ENCODE results near the gene SLC25A21. TPM values are rescaled to one million over a fixed set of nuclear protein-coding genes. Genes with fewer than 3 reads are reported as not detected.

Gene SLC25A21
- polyA plus RNA-seq, 1 experiment: 1.5 TPM

- Histone ChIP-seq H3K27me3 (ENCODE audit: control insufficient read depth, insufficient read depth, low read length) (no peaks in the 10 kb centered on the region), H3K9me3 (ENCODE audit: control insufficient read depth, insufficient read depth, low read length) (no peaks in the 10 kb centered on the region), H3K4me3 (ENCODE audit: low read depth, low read length) (no peak overlapping the region), H3K27ac (ENCODE audit: low read depth, low read length) (no peak overlapping the region)
- CTCF ChIA-PET: no interaction called here
- no peak for DNase-seq (ENCODE audit: low read depth, low spot score)
- POLR2A ChIA-PET: no interaction called here
- TF ChIP-seq, protein P1, sequence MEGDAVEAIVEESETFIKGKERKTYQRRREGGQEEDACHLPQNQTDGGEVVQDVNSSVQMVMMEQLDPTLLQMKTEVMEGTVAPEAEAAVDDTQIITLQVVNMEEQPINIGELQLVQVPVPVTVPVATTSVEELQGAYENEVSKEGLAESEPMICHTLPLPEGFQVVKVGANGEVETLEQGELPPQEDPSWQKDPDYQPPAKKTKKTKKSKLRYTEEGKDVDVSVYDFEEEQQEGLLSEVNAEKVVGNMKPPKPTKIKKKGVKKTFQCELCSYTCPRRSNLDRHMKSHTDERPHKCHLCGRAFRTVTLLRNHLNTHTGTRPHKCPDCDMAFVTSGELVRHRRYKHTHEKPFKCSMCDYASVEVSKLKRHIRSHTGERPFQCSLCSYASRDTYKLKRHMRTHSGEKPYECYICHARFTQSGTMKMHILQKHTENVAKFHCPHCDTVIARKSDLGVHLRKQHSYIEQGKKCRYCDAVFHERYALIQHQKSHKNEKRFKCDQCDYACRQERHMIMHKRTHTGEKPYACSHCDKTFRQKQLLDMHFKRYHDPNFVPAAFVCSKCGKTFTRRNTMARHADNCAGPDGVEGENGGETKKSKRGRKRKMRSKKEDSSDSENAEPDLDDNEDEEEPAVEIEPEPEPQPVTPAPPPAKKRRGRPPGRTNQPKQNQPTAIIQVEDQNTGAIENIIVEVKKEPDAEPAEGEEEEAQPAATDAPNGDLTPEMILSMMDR (IDR thresholded peaks at IDR 0.05; ENCODE audit: low read depth, low read length): no peak
Observed at GRCh38 chr14:36979863-36980262, 192.5 kb downstream of the SLC25A21 start.

DNA sequence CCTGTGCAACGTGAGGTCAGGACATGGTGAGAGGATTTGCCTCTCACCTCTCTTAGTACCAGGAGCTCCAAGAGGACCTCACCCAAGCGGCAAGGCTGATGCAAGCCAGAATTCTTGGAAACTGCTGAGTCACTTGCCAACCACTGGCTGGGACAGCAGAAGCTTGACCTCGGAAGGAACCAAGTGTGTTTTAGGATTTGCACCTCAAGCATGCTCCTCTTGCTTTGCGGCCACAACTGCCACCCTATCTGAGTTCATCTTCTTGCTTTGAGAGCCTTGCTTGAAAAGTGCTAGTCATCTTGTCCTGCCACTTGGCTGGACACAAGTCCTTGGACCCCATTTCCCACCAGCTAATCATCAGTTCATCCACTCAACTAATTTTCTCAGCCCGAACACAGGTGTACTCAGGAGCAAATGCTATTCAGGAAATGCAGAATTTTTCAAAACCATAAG, 195.8 kb downstream of the SLC25A21 start:
- DNase-seq (ENCODE audit: low read depth, low spot score): no peak
- Histone ChIP-seq H3K9me3 (ENCODE audit: control insufficient read depth, insufficient read depth, low read length) (no peaks in the 10 kb centered on the region), H3K27ac (ENCODE audit: low read depth, low read length) (no peak overlapping the region), H3K4me3 (ENCODE audit: low read depth, low read length) (no peak overlapping the region), H3K27me3 (ENCODE audit: control insufficient read depth, insufficient read depth, low read length) (no peaks in the 10 kb centered on the region)
- CTCF ChIA-PET: no interaction called here
- TF ChIP-seq, protein P1 (IDR thresholded peaks at IDR 0.05; ENCODE audit: low read depth, low read length): no peak
- POLR2A ChIA-PET: no interaction called here

GRCh38 chr14:36975834-36976233, 196.6 kb downstream of the SLC25A21 start:
- H3K27me3 ChIP-seq (ENCODE audit: control insufficient read depth, insufficient read depth, low read length): no peaks in the 10 kb centered on the region
- H3K9me3 ChIP-seq (ENCODE audit: control insufficient read depth, insufficient read depth, low read length): no peaks in the 10 kb centered on the region
- H3K27ac ChIP-seq (ENCODE audit: low read depth, low read length): no peak overlapping the region
- H3K4me3 ChIP-seq (ENCODE audit: low read depth, low read length): no peak overlapping the region
- POLR2A ChIA-PET: no interaction called here
- CTCF ChIA-PET: no interaction called here
- TF ChIP-seq, protein P1 (IDR thresholded peaks at IDR 0.05; ENCODE audit: low read depth, low read length): no peak
- no peak for DNase-seq (ENCODE audit: low read depth, low spot score)

- DNase-seq (ENCODE audit: low read depth, low spot score): no peak
- Histone ChIP-seq H3K9me3 (ENCODE audit: control insufficient read depth, insufficient read depth, low read length) (no peaks in the 10 kb centered on the region), H3K4me3 (ENCODE audit: low read depth, low read length) (no peak overlapping the region), H3K27me3 (ENCODE audit: control insufficient read depth, insufficient read depth, low read length) (no peaks in the 10 kb centered on the region), H3K27ac (ENCODE audit: low read depth, low read length) (no peak overlapping the region)
- TF ChIP-seq, protein P1 (IDR thresholded peaks at IDR 0.05; ENCODE audit: low read depth, low read length): no peak
- ChIA-PET POLR2A (no interaction called here), CTCF (interaction anchor here (0.5 to 1.4 kb wide), 3 partner anchors 33 to 325 kb away, joined by 3 to 5 read pairs (median 4); no protein-coding TSS in a partner anchor)
Observed at GRCh38 chr14:36974985-36975384, 197.4 kb downstream of the SLC25A21 start.

- H3K27me3 ChIP-seq (ENCODE audit: control insufficient read depth, insufficient read depth, low read length): no peaks in the 10 kb centered on the region
- ChIA-PET POLR2A (no interaction called here), CTCF (interaction anchor here (0.6 to 1.4 kb wide), 5 partner anchors 21 to 176 kb away, joined by 3 to 4 read pairs (median 3); no protein-coding TSS in a partner anchor)
- H3K4me3 ChIP-seq (ENCODE audit: low read depth, low read length): no peak overlapping the region
- TF ChIP-seq, protein P1 (IDR thresholded peaks at IDR 0.05; ENCODE audit: low read depth, low read length): no peak
- H3K27ac ChIP-seq (ENCODE audit: low read depth, low read length): no peak overlapping the region
- DNase-seq (ENCODE audit: low read depth, low spot score): peak; percentile 52
- H3K9me3 ChIP-seq (ENCODE audit: control insufficient read depth, insufficient read depth, low read length): no peaks in the 10 kb centered on the region
Observed at GRCh38 chr14:36973806-36974442, 198.5 kb downstream of the SLC25A21 start.
